ENCODE data around the gene DLK2.
"Not testable (repeated sequence)": the region's sequence is repeated elsewhere in the genome, so short reads cannot be mapped to it uniquely, and the experiment has no call there.

Gene DLK2

DNA sequence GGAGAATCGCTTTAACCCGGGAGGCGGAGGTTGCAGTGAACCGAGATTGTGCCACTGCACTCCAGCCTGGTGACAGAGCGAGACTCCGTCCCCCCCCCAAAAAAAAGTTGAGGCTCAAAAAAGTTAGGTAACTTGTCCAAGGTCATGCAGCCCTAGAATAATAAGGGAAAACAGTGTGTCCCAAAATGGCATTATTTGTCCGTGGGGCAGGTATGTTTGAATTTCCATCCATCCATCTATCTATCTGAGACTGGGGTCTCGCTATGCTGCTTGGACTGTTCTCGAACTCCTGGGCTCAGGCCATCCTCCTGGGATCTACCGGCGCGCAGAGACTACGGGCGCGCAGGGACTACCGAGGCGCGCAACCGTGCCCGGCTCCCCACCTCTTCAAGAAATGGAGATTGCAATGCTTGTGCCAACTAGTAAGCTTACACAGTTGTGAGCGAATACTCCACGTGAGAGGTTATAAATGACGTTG, 28.4 kb downstream of the DLK2 start:
- no peak for DNase-seq (ENCODE audit: low spot score)

DNA sequence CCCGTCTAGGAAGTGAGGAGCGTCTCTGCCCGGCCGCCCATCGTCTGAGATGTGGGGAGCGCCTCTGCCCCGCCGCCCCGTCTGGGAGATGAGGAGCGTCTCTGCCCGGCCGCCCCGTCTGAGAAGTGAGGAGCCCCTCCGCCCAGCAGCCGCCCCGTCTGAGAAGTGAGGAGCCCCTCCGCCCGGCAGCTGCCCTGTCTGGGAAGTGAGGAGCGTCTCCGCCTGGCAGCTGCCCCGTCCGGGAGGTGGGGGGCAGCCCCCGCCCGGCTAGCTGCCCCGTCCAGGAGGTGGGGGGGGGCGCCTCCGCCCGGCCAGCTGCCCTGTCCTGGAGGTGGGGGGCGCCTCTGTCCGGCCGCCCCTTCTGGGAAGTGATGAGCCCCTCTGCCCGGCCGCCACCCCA, 30.3 kb downstream of the DLK2 start:
- DNase-seq (ENCODE audit: low spot score) = not testable (repeated sequence)

DNA sequence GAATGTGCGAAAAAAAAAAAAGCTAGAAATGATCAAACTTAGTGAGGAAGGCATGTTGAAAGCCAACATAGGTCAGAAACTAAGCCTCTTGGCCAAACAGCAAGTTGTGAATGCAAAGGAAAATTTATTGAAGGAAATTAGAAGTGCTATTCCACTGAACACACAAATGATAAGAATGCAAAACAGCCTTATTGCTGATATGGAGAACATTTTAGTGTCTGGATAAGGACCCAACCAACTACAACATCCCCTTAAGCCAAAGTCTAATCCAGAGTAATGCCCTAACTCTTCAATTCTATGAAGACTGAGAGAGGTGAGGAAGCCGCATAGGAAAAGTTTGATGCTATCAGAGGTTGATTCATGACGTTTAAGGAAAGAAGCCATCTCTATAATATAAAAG, 33.5 kb downstream of the DLK2 start:
- DNase-seq (ENCODE audit: low spot score) = no peak

DNA sequence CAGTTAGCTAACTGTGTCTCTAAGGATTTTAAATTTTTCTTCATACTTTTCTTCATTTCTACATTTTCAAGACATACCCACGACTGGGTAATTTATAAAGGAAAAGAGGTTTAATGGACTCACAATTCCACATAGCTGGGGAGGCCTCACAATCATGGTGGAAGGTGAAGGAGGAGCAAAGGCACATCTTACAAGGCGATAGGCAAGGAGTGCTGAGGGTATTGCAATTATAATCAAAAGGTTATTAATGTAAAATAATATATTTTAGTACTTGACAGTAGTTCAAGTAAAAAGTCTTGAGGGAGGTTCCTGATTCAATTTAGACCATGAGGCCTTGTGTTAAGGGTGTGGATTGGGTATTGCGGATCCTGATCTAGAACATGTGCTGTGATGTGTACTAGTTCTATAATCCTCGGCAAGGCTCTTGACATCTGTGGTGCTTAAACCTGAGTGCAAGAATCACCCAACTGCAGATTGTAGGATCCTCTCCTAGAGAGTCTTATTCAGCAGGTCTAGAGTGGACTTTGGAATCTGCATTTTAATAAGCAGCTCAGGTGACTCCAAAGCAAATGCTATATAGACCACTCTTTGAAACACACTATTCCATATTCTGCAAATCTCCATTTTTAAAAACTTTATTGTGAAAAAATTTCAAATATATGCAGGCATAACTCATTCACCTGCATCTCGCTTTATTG, 35.2 kb downstream of the DLK2 start:
- no peak for DNase-seq (ENCODE audit: low spot score)

DNA sequence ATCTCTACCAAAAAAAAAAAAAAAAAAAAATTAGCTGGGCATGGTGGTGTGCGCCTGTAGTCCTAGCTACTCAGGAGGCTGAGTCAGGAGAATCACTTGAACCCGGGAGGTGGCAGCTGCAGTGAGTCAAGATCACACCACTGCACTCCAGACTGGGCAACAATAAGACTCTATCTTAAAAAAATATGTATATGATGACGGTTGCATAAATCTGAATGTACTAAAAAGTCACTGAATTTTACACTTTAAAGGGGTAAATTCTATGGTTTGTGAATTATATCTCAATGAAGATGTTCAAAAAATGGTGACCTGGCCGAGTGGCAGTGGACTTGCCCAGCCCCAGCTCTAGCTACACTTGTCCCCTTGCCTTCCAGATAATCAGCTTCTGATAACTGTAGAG, 38.4 kb downstream of the DLK2 start:
- no peak for DNase-seq (ENCODE audit: low spot score)

DNA sequence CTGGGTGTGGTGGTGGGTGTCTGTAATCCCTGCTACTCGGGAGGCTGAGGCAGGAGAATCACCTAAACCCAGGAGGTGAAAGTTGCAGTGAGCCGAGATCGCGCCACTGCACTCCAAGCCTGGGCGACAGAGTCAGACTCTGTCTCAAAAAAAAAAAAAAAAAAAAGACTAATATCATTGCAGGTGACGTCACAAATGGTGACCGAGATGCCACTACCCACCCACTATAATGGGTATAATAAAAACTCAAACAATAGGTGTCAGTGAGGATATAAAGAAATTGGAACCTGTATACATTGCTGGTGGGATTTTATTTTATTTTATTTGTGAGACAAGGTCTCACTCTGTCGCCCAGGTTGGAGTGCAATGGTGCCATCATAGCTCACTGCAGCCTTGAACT, 40.1 kb downstream of the DLK2 start:
- DNase-seq (ENCODE audit: low spot score) = not testable (repeated sequence)

DNA sequence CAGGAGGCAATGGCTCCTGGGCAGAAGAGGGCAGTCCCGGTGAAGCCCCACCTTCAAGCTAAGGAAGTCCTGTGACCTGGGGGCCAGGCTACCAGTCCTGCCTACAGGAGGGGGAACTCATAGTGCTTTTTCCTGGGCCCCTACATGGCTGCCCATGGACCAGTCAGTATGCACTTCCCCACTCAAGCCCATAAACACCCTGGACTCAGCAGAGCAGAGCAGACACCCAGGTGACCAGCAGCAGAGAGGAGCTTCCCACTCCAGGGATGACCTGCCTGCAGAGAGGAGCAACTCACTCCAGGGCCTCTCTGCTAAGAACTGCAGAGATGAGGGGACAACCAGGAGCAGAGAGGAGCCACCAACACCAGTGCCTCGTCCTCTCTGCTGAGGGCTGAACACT, 42.3 kb downstream of the DLK2 start:
- no peak for DNase-seq (ENCODE audit: low spot score)

DNA sequence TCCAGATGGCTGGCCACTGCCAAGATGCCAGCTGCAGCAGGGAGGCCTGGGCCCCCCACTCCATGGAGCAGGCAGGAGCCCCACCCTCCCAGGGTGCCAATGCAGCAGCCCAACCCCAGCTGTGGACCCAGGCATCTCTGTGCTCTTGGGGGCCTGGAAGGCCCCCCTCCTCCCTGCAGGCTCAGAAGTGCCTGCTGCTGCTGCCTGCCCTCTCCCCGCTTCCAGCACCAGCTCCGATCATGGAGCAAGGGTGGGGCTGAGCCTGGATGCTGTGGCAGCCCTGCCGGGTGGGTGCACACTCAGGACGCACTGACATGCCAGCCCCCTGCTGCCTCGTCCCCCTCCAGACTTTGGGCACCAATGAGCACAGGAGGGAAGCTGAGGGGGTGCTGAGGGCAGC, 42.8 kb downstream of the DLK2 start:
- DNase-seq (ENCODE audit: low spot score) = no peak

DNA sequence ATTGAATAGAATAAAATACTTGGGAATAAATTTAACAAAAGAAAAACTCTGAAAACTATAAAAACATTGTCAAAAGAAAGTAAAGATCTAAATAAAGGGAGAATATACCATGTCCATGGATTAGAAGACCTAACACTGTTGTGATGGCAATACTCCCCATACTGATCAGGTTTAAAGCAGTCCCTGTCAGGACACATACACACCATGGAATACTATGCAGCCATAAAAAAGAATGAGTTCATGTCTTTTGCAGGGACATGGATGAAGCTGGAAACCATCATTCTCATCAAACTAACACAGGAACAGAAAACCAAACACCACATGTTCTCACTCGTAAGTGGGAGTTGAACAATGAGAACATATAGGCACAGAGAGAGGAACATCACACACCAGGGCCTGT, 44.6 kb downstream of the DLK2 start:
- DNase-seq (ENCODE audit: low spot score) = not testable (repeated sequence)

DNA sequence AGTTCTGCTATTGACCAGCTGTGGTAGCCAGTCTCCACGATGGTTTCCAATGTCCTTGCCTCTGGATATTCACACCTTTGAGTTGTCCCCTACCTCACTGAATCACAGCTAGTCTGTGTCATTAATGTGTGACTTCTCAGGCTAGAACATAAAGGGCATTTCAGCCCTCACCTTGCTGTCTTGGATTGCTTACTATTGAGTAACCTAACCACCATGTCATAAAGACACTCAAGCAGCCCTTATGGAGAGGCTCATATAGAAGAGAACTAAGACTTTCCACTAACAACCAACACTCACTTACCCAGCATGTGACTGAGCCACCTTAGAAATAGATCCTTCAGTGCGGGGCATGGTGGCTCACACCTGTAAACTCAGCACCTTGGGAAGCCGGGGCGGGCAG, 47.1 kb downstream of the DLK2 start:
- DNase-seq (ENCODE audit: low spot score) = no peak

DNA sequence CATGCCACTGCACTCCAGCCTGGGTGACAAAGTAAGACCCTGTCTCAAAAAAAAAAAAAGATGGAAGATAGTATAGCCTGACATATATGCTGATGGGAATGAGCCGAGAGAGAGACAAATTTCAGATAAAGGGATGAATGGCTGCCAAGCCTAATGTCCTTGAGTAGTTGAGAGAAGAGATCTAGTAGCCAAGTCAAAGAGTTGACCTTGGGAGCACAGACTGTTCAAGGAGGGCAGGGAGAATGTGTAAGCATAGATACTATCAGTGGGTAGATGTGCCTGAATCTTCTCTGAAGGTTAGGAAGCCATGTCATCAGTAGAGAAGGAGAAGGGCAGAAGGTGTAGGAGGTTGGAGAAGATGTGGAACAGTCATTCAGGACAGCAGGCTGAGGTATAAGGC, 48.1 kb downstream of the DLK2 start:
- no peak for DNase-seq (ENCODE audit: low spot score)

DNA sequence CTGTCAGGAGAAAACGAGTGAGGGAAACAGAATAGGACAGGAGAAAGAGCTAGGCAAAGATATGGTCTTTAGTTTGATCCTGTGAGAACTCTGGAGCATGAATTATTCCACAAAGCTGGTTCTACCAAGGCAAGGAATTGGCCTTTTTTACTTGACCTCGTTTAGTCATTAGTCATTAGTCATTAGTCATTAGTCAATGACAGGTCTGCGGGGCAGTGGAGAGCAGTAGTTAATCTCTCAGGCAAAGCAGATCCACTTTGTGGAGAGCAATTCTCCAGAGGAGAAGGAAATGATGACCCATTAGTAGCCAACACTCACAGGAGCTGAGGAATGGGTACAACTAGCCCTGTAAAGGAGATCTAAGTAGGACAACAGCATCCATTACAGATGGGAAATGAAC, 50.0 kb downstream of the DLK2 start:
- no peak for DNase-seq (ENCODE audit: low spot score)

DNA sequence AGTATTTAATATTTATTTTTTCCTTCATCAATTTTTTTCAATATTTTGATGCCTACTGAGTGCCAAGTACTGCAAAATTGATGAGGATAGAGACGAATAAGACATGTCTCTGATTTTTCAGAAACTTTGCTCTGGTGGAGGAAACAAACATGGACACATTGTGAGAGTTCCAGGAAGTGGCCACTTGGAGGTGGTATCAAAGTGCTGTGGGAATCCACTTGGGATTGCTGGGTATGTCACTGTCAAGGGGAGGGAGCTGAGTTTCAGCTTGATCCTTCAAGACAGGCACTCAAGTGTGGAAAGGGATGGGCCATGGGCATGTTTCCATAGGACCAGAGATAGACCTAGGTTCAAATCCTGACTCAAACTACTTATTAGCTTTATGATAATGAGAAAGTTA, 52.5 kb downstream of the DLK2 start:
- no peak for DNase-seq (ENCODE audit: low spot score)

DNA sequence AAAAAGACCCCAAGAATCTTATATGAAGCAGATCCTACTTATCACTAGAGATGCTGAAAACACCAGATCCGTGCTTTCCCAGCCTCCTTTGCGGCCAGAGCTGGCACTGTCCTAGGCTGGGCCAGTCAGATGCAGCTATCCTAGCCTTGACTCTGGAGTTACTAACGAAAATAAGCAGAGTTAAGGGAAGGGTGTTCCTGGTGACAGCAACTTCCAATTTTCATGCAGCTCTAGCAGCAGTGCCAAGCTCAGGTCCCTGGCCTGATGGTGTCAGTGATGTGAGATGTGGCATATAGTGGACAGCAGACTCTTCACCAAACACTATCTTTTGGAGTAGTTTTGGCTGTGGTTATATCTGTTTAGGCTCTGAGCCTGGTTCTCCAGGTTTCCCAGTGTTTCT, 53.6 kb downstream of the DLK2 start:
- no peak for DNase-seq (ENCODE audit: low spot score)
